Hepatocyte (in vitro differentiated cells): ENCODE data around the gene RASGRF1. TPM values are rescaled to one million over a fixed set of nuclear protein-coding genes. Genes with fewer than 3 reads are reported as not detected.
A peak's percentile ranks its signal among the peaks of the same experiment; 100 is the strongest.

Experiments
- DNase-seq: peaks from one replicate; pipeline ENCODE4 v3.0.0-alpha.2; 2016; ENCODE audit warnings: low spot score
- H2AFZ ChIP-seq: fragments of 200-600 bp; sonication (generic); 2 replicates; pipeline ENCODE4 v1.6.0; 2016; ENCODE audit warnings: antibody characterized with exemption, mild to moderate bottlenecking
- H3K27ac ChIP-seq: fragments of 200-600 bp; sonication (generic); 2 replicates; pipeline ENCODE4 v1.5.1; 2016; ENCODE audit warnings: mild to moderate bottlenecking
- H3K27me3 ChIP-seq: fragments of 200-600 bp; sonication (generic); 2 replicates; pipeline ENCODE4 v1.6.1; 2016
- H3K36me3 ChIP-seq: fragments of 200-600 bp; sonication (generic); replicated peaks from 2 replicates; pipeline ENCODE4 v1.5.1; 2016; ENCODE audit warnings: low read depth; ENCODE audit not compliant: insufficient read depth
- H3K4me1 ChIP-seq: fragments of 200-600 bp; sonication (generic); 2 replicates; pipeline ENCODE4 v1.5.1; 2016; ENCODE audit warnings: mild to moderate bottlenecking, moderate library complexity; ENCODE audit not compliant: insufficient read depth
- H3K4me2 ChIP-seq: fragments of 200-600 bp; sonication (generic); 2 replicates; pipeline ENCODE4 v1.6.0; 2016
- H3K4me3 ChIP-seq: fragments of 200-600 bp; sonication (generic); 2 replicates; pipeline ENCODE4 v1.5.1; 2016; ENCODE audit warnings: mild to moderate bottlenecking
- H3K79me2 ChIP-seq: fragments of 200-600 bp; sonication (generic); 2 replicates; pipeline ENCODE4 v1.6.0; 2017; ENCODE audit warnings: mild to moderate bottlenecking
- H3K9me2 ChIP-seq: fragments of 200-600 bp; sonication (generic); replicated peaks from 2 replicates; pipeline ENCODE4 v1.6.0; 2017; ENCODE audit warnings: mild to moderate bottlenecking; ENCODE audit not compliant: insufficient read depth
- H3K9me3 ChIP-seq: fragments of 200-600 bp; sonication (generic); 2 replicates; pipeline ENCODE4 v1.5.1; 2016; ENCODE audit warnings: low read depth, mild to moderate bottlenecking
- H4K20me1 ChIP-seq: fragments of 200-600 bp; sonication (generic); 2 replicates; pipeline ENCODE4 v1.6.0; 2016; ENCODE audit warnings: mild to moderate bottlenecking; ENCODE audit not compliant: insufficient read depth, poor library complexity, severe bottlenecking
- EZH2 ChIP-seq: fragments of 200-600 bp; sonication (generic); IDR thresholded peaks from 2 replicates; pipeline ENCODE4 v1.6.1; 2016; ENCODE audit warnings: antibody characterized with exemption, mild to moderate bottlenecking, borderline replicate concordance
- EZH2phosphoT487 ChIP-seq: fragments of 200-600 bp; sonication (generic); IDR thresholded peaks from one replicate; pipeline ENCODE4 v1.6.1; 2018; ENCODE audit warnings: antibody characterized with exemption, mild to moderate bottlenecking, low read depth, moderate library complexity; ENCODE audit not compliant: unreplicated experiment, severe bottlenecking
- WGBS: methylation state at CpG from one replicate; pipeline ENCODE4 v1.1.6; 2016; ENCODE audit warnings: low lambda C conversion rate; ENCODE audit errors: missing lambda C conversion rate; 5-methylcytosine and 5-hydroxymethylcytosine counted together
- polyA plus RNA-seq: library from polyadenylated mRNA; unstranded; fragments of >200 nt; fragmentation: Nextera tagmentation; extraction: Ambion mirVana; gene quantifications from 2 replicates; pipeline ENCODE4 v1.2.1, GENCODE V29; 2016
- total RNA-seq: library from RNA; depleted of rRNA; stranded (reverse); fragments of >200 nt; gene quantifications from 2 replicates; pipeline ENCODE4 v1.2.3, GENCODE V29; 2014
- TF ChIP-seq, protein P1 (sequence below): fragments of 200-600 bp; sonication (generic); IDR thresholded peaks from 2 replicates; pipeline ENCODE4 v1.5.1; 2016; ENCODE audit warnings: antibody characterized with exemption, mild to moderate bottlenecking; ENCODE audit not compliant: poor library complexity

RASGRF1 gene
- total and polyA plus RNA-seq, 2 experiments from 2014 or later = 0.52 to 1.5 TPM

DNA sequence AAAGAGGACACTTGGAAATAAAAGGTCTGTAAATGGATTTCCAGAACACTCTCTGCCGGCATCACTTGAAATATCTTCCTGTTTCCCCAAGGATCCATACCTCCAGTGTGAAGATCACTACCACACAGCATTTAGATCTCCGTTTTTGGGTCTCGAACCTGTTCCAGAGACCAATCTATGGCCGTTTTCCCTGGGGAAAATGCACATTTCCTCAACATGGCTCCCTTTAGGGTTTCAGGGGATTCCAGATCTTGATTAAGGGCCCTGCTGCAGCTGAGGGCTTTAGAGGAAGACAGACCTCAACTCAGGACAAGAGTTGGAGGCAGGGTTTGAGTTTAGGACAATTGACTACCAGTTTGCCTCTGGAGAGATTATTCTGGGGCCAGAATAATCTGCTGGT lies 147.8 kb downstream of the RASGRF1 start:
- H3K4me3 ChIP-seq = no peak overlapping the region

DNA sequence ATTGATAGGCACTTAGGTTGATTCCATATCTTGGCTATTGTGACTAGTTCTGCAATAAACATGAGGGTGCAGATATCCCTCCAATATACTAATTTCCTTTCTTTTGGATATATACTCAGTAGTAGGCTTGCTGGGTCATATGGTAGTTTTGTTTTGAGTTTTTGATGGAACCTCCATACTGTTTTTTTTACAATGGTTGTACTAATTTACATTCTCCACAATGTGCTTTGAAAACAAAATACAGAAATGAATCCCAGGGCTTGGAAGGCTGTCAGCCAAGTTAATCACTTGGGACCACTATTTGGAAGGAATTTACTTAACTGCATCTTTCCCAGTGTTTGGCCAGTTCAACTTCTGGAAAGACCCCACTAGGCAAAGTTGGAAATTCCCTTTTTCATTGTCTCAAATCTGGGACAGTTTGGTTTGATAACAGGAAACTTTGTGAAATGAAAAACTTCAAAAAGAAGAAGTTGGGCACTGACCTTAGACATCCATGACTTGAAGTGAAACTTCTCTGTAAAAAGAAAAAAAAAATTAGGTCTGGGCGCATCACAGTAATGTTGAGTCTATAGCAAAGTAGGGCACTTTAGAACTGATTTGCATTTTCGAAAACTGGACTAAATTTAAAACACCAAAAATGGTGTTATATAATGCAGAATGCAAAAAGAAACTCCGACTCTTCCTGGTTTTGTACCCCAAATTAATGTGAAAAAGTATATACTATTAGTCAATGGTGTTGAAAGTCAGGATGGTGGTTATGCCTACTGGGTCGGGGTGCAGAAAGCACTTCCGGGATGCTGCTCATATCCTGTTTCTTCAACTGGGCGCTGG lies 151.7 kb downstream of the RASGRF1 start:
- TF ChIP-seq EZH2 = no peak
- TF ChIP-seq EZH2phosphoT487 = no peak

More for the DNA sequence above, 147.8 kb downstream of the RASGRF1 start:
- peak overlapping the region; percentile 94 for H3K27ac ChIP-seq
- H2AFZ ChIP-seq = no peak overlapping the region
- no peak for DNase-seq
- no peaks in the 10 kb centered on the region for H4K20me1 ChIP-seq
- TF ChIP-seq EZH2 (no peak), EZH2phosphoT487 (no peak)
- TF ChIP-seq, protein P1, sequence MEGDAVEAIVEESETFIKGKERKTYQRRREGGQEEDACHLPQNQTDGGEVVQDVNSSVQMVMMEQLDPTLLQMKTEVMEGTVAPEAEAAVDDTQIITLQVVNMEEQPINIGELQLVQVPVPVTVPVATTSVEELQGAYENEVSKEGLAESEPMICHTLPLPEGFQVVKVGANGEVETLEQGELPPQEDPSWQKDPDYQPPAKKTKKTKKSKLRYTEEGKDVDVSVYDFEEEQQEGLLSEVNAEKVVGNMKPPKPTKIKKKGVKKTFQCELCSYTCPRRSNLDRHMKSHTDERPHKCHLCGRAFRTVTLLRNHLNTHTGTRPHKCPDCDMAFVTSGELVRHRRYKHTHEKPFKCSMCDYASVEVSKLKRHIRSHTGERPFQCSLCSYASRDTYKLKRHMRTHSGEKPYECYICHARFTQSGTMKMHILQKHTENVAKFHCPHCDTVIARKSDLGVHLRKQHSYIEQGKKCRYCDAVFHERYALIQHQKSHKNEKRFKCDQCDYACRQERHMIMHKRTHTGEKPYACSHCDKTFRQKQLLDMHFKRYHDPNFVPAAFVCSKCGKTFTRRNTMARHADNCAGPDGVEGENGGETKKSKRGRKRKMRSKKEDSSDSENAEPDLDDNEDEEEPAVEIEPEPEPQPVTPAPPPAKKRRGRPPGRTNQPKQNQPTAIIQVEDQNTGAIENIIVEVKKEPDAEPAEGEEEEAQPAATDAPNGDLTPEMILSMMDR = no peak
- 95% methylated on average over 4 of the region's 4 CpGs for WGBS
- no peaks in the 10 kb centered on the region for H3K27me3 ChIP-seq
- H3K9me2 ChIP-seq = no peaks in the 10 kb centered on the region
- peaks cover 6% of the 10 kb centered on the region for H3K4me1 ChIP-seq
- no peaks in the 10 kb centered on the region for H3K36me3 ChIP-seq
- H3K79me2 ChIP-seq = peaks cover 9% of the 10 kb centered on the region
- H3K4me2 ChIP-seq = peak overlapping the region; percentile 97
- no peaks in the 10 kb centered on the region for H3K9me3 ChIP-seq

DNA sequence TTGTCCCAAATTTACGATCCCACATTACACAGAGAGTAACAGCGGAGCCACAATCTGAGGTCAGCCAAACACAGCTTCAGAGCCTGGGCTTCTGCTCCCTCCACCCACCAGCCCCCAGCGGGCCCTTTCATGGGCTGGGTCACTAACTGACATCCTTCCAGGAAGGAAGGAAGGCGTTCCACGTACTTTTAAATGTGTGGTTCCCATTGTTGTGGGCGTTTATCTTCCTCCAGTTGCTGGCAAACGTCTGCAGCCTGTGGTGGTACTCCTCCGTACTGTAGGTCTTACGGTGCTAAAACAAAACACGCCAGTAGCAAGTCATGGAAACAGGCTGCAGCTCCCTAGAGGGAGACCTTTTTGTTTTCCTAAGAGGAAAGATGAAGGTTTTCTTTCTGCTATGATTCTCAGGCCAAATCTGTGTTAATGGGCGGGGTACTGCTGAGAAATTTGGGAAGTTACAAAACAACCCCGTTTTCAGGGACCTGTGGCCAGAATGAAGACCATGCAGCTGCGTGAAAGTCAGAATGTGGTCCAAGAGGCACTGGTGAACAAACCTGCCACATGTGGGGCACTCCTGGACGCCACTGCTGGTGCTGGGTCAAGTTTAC lies 153.3 kb downstream of the RASGRF1 start:
- DNase-seq = no peak
- 87% methylated on average over 14 of the region's 14 CpGs for WGBS
- H3K36me3 ChIP-seq = no peaks in the 10 kb centered on the region
- peaks cover under 1% of the 10 kb centered on the region for H3K79me2 ChIP-seq
- H2AFZ ChIP-seq = no peak overlapping the region
- H3K27me3 ChIP-seq = no peaks in the 10 kb centered on the region
- no peak overlapping the region for H3K4me2 ChIP-seq
- H4K20me1 ChIP-seq = no peaks in the 10 kb centered on the region
- H3K9me3 ChIP-seq = no peaks in the 10 kb centered on the region
- TF ChIP-seq, protein P1 = no peak
- TF ChIP-seq EZH2phosphoT487 (no peak), EZH2 (no peak)
- no peak overlapping the region for H3K27ac ChIP-seq
- no peak overlapping the region for H3K4me3 ChIP-seq
- H3K4me1 ChIP-seq = peaks cover 5% of the 10 kb centered on the region
- H3K9me2 ChIP-seq = no peaks in the 10 kb centered on the region

More for the DNA sequence above, 151.7 kb downstream of the RASGRF1 start:
- Histone ChIP-seq H3K4me2 (no peak overlapping the region), H3K9me3 (no peaks in the 10 kb centered on the region), H3K79me2 (peaks cover 9% of the 10 kb centered on the region), H3K36me3 (no peaks in the 10 kb centered on the region), H3K27ac (no peak overlapping the region), H2AFZ (no peak overlapping the region), H3K9me2 (no peaks in the 10 kb centered on the region), H3K4me3 (no peak overlapping the region), H3K27me3 (no peaks in the 10 kb centered on the region), H4K20me1 (no peaks in the 10 kb centered on the region), H3K4me1 (peaks cover 7% of the 10 kb centered on the region)
- DNase-seq = no peak
- WGBS = 96% methylated on average over 6 of the region's 6 CpGs

DNA sequence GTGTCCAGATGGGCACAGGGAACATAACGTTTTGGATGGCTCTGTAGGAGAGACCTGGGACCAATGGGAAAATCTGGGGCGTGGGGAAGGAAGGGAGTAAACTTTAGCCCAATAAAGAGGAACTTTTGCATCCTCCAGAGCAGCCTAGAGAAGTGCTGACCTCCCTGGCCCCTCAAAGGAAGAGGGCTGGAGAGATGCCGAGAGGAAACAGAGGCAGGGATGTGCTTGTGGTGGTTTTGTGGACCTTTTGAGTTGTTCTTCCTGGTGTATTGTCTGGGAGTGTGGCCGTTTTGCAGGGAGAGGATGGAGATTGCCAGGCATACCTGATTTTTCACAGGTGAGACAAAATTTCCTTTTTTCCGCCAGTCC lies 155.9 kb downstream of the RASGRF1 start:
- H3K9me3 ChIP-seq = no peaks in the 10 kb centered on the region
- H3K4me1 ChIP-seq = peaks cover 9% of the 10 kb centered on the region
- no peak overlapping the region for H3K4me3 ChIP-seq
- H3K27ac ChIP-seq = no peak overlapping the region
- no peak for DNase-seq
- no peaks in the 10 kb centered on the region for H3K79me2 ChIP-seq
- H4K20me1 ChIP-seq = no peaks in the 10 kb centered on the region
- H3K36me3 ChIP-seq = no peaks in the 10 kb centered on the region
- H3K9me2 ChIP-seq = no peaks in the 10 kb centered on the region
- 93% methylated on average over 5 of the region's 5 CpGs for WGBS
- H2AFZ ChIP-seq = no peak overlapping the region
- H3K4me2 ChIP-seq = no peak overlapping the region
- TF ChIP-seq, protein P1 = no peak
- no peaks in the 10 kb centered on the region for H3K27me3 ChIP-seq
